SK-N-SH (cell line): ENCODE results near the gene DLX1. TPM values are rescaled to one million over a fixed set of nuclear protein-coding genes. Genes with fewer than 3 reads are reported as not detected.
A peak's percentile ranks its signal among the peaks of the same experiment; 100 is the strongest.

Source experiments
- CTCF ChIA-PET: fragments of 300-600, 350-600 bp; formaldehyde crosslinking; extraction: SDS; loops from one replicate; lab custom pipeline; 2021; lab: Yijun Ruan, JAX
- POLR2A ChIA-PET: fragments of 350-600 bp; sonication (Branson Sonifier 250); formaldehyde crosslinking; extraction: SDS; loops from one replicate; lab custom pipeline; 2020; ENCODE audit warnings: antibody characterized with exemption, inconsistent platforms; lab: Yijun Ruan, JAX
- DNase-seq: peaks from one replicate; pipeline ENCODE4 v3.0.0; 2012
- H2AFZ ChIP-seq: fragments of 200-600 bp; sonication (generic); 2 replicates; pipeline ENCODE4 v1.8.1; 2016; ENCODE audit warnings: antibody characterized with exemption, mild to moderate bottlenecking, low read depth
- H3F3A ChIP-seq: fragments of 200-600 bp; sonication (generic); replicated peaks from 2 replicates; pipeline ENCODE3; 2016; ENCODE audit warnings: antibody characterized with exemption, mild to moderate bottlenecking; ENCODE audit not compliant: insufficient read depth
- H3K27ac ChIP-seq, 2 experiments: fragments of 200-500 bp in 1 of 2; fragments of 200-600 bp in 1 of 2; sonication (Bioruptor generic) in 1 of 2; sonication (generic), shearing (Covaris generic) in 1 of 2; 2 replicates each; pipeline versions ENCODE4 v1.5.1 to v1.6.1; 2014 to 2016; ENCODE audit warnings: low read depth in 2 of 2, inconsistent platforms in 1 of 2, low read length in 1 of 2, mild to moderate bottlenecking in 1 of 2, mixed read lengths in 1 of 2
- H3K27me3 ChIP-seq: fragments of 200-600 bp; sonication (generic), shearing (Covaris generic); 2 replicates; pipeline ENCODE4 v1.6.1; 2016; ENCODE audit warnings: mixed run types; ENCODE audit not compliant: insufficient read depth
- H3K36me3 ChIP-seq, 2 experiments: fragments of 200-500 bp in 1 of 2; fragments of 200-600 bp in 1 of 2; sonication (Bioruptor generic) in 1 of 2; sonication (generic) in 1 of 2; replicated peaks in 1 of 2; 2 replicates each; pipeline versions ENCODE3 to v1.5.1; 2014 to 2016; ENCODE audit warnings: low read length in 1 of 2, mild to moderate bottlenecking in 1 of 2; ENCODE audit not compliant: insufficient read depth in 2 of 2, control insufficient read depth in 1 of 2
- H3K4me1 ChIP-seq, 2 experiments: fragments of 200-500 bp in 1 of 2; fragments of 200-600 bp in 1 of 2; sonication (Bioruptor generic) in 1 of 2; sonication (generic), shearing (Covaris generic) in 1 of 2; 2 replicates each; pipeline versions ENCODE4 v1.5.1 to v1.6.1; 2014 to 2016; ENCODE audit warnings: low read depth in 1 of 2, low read length in 1 of 2, mixed run types in 1 of 2; ENCODE audit not compliant: insufficient read depth in 2 of 2, control insufficient read depth in 1 of 2
- H3K4me2 ChIP-seq: fragments of 200-600 bp; sonication (generic), shearing (Covaris generic); 2 replicates; pipeline ENCODE4 v1.6.1; 2017; ENCODE audit warnings: mixed run types
- H3K4me3 ChIP-seq, 2 experiments: fragments of 200-500 bp in 1 of 2; fragments of 200-600 bp in 1 of 2; sonication (Bioruptor generic) in 1 of 2; sonication (generic), shearing (Covaris generic) in 1 of 2; 2 replicates each; pipeline versions ENCODE4 v1.5.1 to v1.8.1; 2014 to 2016; ENCODE audit warnings: low read depth in 2 of 2, inconsistent platforms in 1 of 2, low read length in 1 of 2, mild to moderate bottlenecking in 1 of 2, mixed read lengths in 1 of 2, moderate library complexity in 1 of 2
- H3K79me2 ChIP-seq: fragments of 200-600 bp; sonication (generic); 2 replicates; pipeline ENCODE4 v1.8.1; 2017; ENCODE audit warnings: mild to moderate bottlenecking; ENCODE audit not compliant: insufficient read depth
- H3K9ac ChIP-seq: fragments of 200-600 bp; sonication (generic); 2 replicates; pipeline ENCODE4 v1.6.1; 2017; ENCODE audit warnings: mixed run types
- H3K9me2 ChIP-seq: fragments of 200-600 bp; sonication (generic); 2 replicates; pipeline ENCODE4 v1.6.1; 2017; ENCODE audit warnings: mixed run types
- H3K9me3 ChIP-seq: fragments of 200-600 bp; sonication (generic); 2 replicates; pipeline ENCODE4 v1.6.1; 2017; ENCODE audit warnings: mixed run types, mild to moderate bottlenecking, moderate library complexity
- H4K20me1 ChIP-seq: fragments of 200-600 bp; sonication (generic); 2 replicates; pipeline ENCODE4 v1.6.1; 2017; ENCODE audit warnings: mild to moderate bottlenecking, mixed run types; ENCODE audit not compliant: insufficient read depth
- CHD2 ChIP-seq: fragments of 150-350 bp; IDR thresholded peaks from 2 replicates; pipeline ENCODE4 v1.6.1; 2018; ENCODE audit warnings: low read length; ENCODE audit not compliant: partially characterized antibody
- FOSL2 ChIP-seq: IDR thresholded peaks from 2 replicates; pipeline ENCODE4 v1.4.0; 2012; ENCODE audit warnings: low read depth, mild to moderate bottlenecking, moderate library complexity, borderline replicate concordance
- FOXM1 ChIP-seq: IDR thresholded peaks from 2 replicates; pipeline ENCODE4 v1.4.0; 2012; ENCODE audit warnings: low read depth, mild to moderate bottlenecking
- GABPA ChIP-seq: IDR thresholded peaks from 2 replicates; pipeline ENCODE4 v1.4.0; 2012; ENCODE audit warnings: low read depth, mild to moderate bottlenecking
- MEF2A ChIP-seq: IDR thresholded peaks from 2 replicates; pipeline ENCODE4 v1.4.0; 2012; ENCODE audit warnings: low read depth, borderline replicate concordance
- MXI1 ChIP-seq: IDR thresholded peaks from 2 replicates; pipeline ENCODE4 v1.6.1; 2012; ENCODE audit warnings: mild to moderate bottlenecking, low read depth, low read length, improper control_type of control experiment
- NFIC ChIP-seq: IDR thresholded peaks from 2 replicates; pipeline ENCODE4 v1.4.0; 2012; ENCODE audit warnings: borderline replicate concordance
- POLR2AphosphoS5 ChIP-seq: IDR thresholded peaks from 2 replicates; pipeline ENCODE4 v1.6.1; 2012; ENCODE audit warnings: low read depth, low read length
- RAD21 ChIP-seq: IDR thresholded peaks from 2 replicates; pipeline ENCODE4 v1.6.1; 2012; ENCODE audit warnings: mild to moderate bottlenecking, low read length
- RCOR1 ChIP-seq: fragments of 150-350 bp; IDR thresholded peaks from 2 replicates; pipeline ENCODE4 v1.6.1; 2017; ENCODE audit warnings: antibody characterized with exemption, low read length
- RFX5 ChIP-seq: IDR thresholded peaks from 2 replicates; pipeline ENCODE4 v1.6.1; 2012; ENCODE audit warnings: mild to moderate bottlenecking, improper control_type of control experiment, low read length
- SIN3A ChIP-seq: IDR thresholded peaks from 2 replicates; pipeline ENCODE4 v1.6.1; 2012; ENCODE audit warnings: low read depth, mild to moderate bottlenecking, low read length, moderate library complexity, borderline replicate concordance
- TAF1 ChIP-seq: IDR thresholded peaks from 2 replicates; pipeline ENCODE4 v1.6.1; 2012; ENCODE audit warnings: low read depth, mild to moderate bottlenecking, low read length, moderate library complexity, borderline replicate concordance
- TCF12 ChIP-seq: IDR thresholded peaks from 2 replicates; pipeline ENCODE4 v1.4.0; 2012
- WGBS: methylation state at CpG from one replicate; pipeline ENCODE4 v1.1.6; 2017; ENCODE audit warnings: low lambda C conversion rate; 5-methylcytosine and 5-hydroxymethylcytosine counted together
- polyA plus RNA-seq, 3 experiments: library from polyadenylated mRNA; depleted of rRNA; stranded (reverse); fragments of >200 nt; gene quantifications; 2 replicates each; pipeline ENCODE4 v1.2.3, GENCODE V29; 2012
- TF ChIP-seq, protein P1 (sequence below): IDR thresholded peaks from 2 replicates; pipeline ENCODE4 v1.6.1; 2012; ENCODE audit warnings: mild to moderate bottlenecking, low read depth, low read length, moderate library complexity
- TF ChIP-seq, protein P2 (sequence below): IDR thresholded peaks from 2 replicates; pipeline ENCODE4; 2012
- TF ChIP-seq, protein P3 (sequence below): IDR thresholded peaks from 2 replicates; pipeline ENCODE4 v1.4.0; 2012; ENCODE audit warnings: low read depth, borderline replicate concordance
- TF ChIP-seq, protein P4 (sequence below): fragments of 150-350 bp; IDR thresholded peaks from 2 replicates; pipeline ENCODE4 v1.6.1; 2017; ENCODE audit warnings: antibody characterized with exemption, low read length, low read depth, borderline replicate concordance

The DLX1 gene
- polyA plus RNA-seq, 1 of the 3 experiments (the other 2 are of a cell fraction) = 0.07 TPM

DNA sequence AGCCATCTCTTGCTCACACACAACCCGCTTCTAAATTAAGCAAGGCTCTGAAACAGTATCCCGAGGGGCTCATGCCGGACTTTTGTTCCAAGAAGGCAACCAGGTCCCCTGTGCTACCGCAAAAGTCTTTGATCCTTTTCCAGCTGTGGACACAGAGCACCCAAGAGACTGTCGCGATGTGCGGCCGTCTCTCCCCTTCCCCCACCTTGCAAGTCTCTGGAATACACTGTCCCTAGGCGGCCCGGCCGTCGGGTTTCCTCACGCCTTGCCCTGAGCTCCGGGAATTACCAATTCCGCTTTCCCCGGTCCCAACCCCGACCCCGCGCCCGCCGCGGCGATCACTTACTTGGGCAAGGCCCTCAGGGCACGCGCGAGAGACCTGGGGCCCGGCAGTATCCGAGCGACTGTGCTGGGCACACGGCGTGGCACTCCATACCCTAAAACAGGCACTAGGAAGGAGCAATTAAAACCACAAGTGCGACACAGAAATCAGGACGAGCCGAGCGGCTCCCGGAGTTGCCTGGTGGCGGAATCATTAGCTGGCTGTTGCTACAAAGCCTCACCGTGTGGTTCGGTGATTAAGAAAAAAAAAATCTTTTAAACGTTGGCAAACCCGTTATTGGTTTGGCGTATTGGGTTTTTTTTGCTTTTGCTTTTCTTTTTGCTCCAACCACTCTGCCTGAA lies 2.2 kb upstream of the DLX1 start:
- H2AFZ ChIP-seq = no peak overlapping the region
- POLR2A ChIA-PET = no interaction called here

More for the DNA sequence above, 2.2 kb upstream of the DLX1 start:
- WGBS = 24% methylated on average over 29 of the region's 42 CpGs
- CTCF ChIA-PET = interaction anchor here (0.6 to 2.3 kb wide), 12 partner anchors 9 to 357 kb away, joined by 3 to 9 read pairs (median 3); partner anchors contain the start of gene DLX2
- no peak for TF ChIP-seq FOSL2
- no peak for TF ChIP-seq CHD2
- TF ChIP-seq TAF1 = no peak
- no peak for TF ChIP-seq SIN3A
- TF ChIP-seq, protein P1, sequence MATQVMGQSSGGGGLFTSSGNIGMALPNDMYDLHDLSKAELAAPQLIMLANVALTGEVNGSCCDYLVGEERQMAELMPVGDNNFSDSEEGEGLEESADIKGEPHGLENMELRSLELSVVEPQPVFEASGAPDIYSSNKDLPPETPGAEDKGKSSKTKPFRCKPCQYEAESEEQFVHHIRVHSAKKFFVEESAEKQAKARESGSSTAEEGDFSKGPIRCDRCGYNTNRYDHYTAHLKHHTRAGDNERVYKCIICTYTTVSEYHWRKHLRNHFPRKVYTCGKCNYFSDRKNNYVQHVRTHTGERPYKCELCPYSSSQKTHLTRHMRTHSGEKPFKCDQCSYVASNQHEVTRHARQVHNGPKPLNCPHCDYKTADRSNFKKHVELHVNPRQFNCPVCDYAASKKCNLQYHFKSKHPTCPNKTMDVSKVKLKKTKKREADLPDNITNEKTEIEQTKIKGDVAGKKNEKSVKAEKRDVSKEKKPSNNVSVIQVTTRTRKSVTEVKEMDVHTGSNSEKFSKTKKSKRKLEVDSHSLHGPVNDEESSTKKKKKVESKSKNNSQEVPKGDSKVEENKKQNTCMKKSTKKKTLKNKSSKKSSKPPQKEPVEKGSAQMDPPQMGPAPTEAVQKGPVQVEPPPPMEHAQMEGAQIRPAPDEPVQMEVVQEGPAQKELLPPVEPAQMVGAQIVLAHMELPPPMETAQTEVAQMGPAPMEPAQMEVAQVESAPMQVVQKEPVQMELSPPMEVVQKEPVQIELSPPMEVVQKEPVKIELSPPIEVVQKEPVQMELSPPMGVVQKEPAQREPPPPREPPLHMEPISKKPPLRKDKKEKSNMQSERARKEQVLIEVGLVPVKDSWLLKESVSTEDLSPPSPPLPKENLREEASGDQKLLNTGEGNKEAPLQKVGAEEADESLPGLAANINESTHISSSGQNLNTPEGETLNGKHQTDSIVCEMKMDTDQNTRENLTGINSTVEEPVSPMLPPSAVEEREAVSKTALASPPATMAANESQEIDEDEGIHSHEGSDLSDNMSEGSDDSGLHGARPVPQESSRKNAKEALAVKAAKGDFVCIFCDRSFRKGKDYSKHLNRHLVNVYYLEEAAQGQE = no peak
- TF ChIP-seq, protein P2, sequence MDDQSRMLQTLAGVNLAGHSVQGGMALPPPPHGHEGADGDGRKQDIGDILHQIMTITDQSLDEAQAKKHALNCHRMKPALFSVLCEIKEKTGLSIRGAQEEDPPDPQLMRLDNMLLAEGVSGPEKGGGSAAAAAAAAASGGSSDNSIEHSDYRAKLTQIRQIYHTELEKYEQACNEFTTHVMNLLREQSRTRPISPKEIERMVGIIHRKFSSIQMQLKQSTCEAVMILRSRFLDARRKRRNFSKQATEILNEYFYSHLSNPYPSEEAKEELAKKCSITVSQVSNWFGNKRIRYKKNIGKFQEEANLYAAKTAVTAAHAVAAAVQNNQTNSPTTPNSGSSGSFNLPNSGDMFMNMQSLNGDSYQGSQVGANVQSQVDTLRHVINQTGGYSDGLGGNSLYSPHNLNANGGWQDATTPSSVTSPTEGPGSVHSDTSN = no peak
- TF ChIP-seq MXI1 = no peak
- TF ChIP-seq RAD21 = no peak
- TF ChIP-seq NFIC = no peak
- no peak for TF ChIP-seq FOXM1
- TF ChIP-seq, protein P3, sequence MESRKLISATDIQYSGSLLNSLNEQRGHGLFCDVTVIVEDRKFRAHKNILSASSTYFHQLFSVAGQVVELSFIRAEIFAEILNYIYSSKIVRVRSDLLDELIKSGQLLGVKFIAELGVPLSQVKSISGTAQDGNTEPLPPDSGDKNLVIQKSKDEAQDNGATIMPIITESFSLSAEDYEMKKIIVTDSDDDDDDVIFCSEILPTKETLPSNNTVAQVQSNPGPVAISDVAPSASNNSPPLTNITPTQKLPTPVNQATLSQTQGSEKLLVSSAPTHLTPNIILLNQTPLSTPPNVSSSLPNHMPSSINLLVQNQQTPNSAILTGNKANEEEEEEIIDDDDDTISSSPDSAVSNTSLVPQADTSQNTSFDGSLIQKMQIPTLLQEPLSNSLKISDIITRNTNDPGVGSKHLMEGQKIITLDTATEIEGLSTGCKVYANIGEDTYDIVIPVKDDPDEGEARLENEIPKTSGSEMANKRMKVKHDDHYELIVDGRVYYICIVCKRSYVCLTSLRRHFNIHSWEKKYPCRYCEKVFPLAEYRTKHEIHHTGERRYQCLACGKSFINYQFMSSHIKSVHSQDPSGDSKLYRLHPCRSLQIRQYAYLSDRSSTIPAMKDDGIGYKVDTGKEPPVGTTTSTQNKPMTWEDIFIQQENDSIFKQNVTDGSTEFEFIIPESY = no peak
- no peak for TF ChIP-seq MEF2A
- TF ChIP-seq RCOR1 = no peak
- TF ChIP-seq POLR2AphosphoS5 = no peak
- TF ChIP-seq GABPA = no peak
- no peak for TF ChIP-seq TCF12
- no peak for TF ChIP-seq RFX5
- TF ChIP-seq, protein P4, sequence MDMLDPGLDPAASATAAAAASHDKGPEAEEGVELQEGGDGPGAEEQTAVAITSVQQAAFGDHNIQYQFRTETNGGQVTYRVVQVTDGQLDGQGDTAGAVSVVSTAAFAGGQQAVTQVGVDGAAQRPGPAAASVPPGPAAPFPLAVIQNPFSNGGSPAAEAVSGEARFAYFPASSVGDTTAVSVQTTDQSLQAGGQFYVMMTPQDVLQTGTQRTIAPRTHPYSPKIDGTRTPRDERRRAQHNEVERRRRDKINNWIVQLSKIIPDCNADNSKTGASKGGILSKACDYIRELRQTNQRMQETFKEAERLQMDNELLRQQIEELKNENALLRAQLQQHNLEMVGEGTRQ = no peak
- TF ChIP-seq, all 33 proteins: peak for 0
- Histone ChIP-seq H4K20me1 (no peaks in the 10 kb centered on the region), H3K79me2 (no peaks in the 10 kb centered on the region), H3K4me3 (no peak overlapping the region), H3K27me3 (peaks cover 56% of the 10 kb centered on the region), H3F3A (no peaks in the 10 kb centered on the region), H3K4me1 (peaks cover 0 to 18% of the 10 kb centered on the region in 2 experiments; a peak in 1 of 4 replicates), H3K36me3 (no peaks in the 10 kb centered on the region), H3K9me2 (no peaks in the 10 kb centered on the region), H3K4me2 (no peak overlapping the region), H3K9ac (no peak overlapping the region), H3K9me3 (no peaks in the 10 kb centered on the region), H3K27ac (no peak overlapping the region)
- DNase-seq = peak; percentile 48
